Astrocyte of the cerebellum (primary cell): ENCODE measurements around the gene CELA3B.
A peak's percentile ranks its signal among the peaks of the same experiment; 100 is the strongest.
"Not testable (repeated sequence)": the region's sequence is repeated elsewhere in the genome, so short reads cannot be mapped to it uniquely, and the experiment has no call there.

Experiments
- DNase-seq: peaks from one replicate; pipeline ENCODE4 v3.0.0-alpha.2; 2011; ENCODE audit warnings: low read depth
- H3K4me3 ChIP-seq: 2 replicates; pipeline ENCODE4 v1.5.1; 2011; ENCODE audit warnings: mild to moderate bottlenecking, low read depth, low read length, moderate library complexity
- in situ Hi-C: cut with HindIII; loops from 2 replicates; pipeline ENCODE4 v1.10.0; 2017; ENCODE audit warnings: low sequenced_read_pairs
- TF ChIP-seq, protein P1 (sequence below): IDR thresholded peaks from 2 replicates; pipeline ENCODE4 v1.5.1; 2012; ENCODE audit warnings: low read length, low read depth, moderate library complexity, mild to moderate bottlenecking; ENCODE audit errors: missing control alignments

CELA3B gene, protein sequence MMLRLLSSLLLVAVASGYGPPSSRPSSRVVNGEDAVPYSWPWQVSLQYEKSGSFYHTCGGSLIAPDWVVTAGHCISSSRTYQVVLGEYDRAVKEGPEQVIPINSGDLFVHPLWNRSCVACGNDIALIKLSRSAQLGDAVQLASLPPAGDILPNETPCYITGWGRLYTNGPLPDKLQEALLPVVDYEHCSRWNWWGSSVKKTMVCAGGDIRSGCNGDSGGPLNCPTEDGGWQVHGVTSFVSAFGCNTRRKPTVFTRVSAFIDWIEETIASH

DNA sequence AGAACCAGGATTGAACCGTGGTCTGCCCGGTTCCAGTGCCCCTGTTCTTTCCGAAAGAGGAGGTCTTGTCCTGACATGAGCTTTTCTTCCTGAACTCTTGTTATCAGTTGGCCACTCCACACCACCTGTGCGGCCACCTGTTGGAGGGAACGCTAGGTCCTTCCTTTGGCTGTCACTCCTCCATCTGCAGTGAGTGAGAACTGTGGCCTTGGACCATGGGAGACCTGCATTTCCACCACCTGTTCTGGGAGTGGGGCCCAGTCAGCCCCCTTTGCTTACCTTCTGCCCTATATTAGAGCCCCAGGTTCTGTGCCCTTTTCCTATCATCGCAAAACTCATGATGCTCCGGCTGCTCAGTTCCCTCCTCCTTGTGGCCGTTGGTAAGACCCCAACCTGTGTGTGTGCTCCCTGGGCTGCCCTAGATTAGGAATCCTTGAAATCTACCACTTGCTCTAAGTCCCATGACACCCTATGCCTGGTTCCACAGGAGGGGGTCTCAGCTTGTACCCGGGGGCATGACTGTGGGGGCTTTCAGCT, at the start of gene CELA3B:
CELA3B (plus strand) TSS at position 320 of the 537 bp plus-strand sequence; CDS start at position 338, 18 bp downstream.
- in situ Hi-C loops: not testable (repeated sequence)

DNA sequence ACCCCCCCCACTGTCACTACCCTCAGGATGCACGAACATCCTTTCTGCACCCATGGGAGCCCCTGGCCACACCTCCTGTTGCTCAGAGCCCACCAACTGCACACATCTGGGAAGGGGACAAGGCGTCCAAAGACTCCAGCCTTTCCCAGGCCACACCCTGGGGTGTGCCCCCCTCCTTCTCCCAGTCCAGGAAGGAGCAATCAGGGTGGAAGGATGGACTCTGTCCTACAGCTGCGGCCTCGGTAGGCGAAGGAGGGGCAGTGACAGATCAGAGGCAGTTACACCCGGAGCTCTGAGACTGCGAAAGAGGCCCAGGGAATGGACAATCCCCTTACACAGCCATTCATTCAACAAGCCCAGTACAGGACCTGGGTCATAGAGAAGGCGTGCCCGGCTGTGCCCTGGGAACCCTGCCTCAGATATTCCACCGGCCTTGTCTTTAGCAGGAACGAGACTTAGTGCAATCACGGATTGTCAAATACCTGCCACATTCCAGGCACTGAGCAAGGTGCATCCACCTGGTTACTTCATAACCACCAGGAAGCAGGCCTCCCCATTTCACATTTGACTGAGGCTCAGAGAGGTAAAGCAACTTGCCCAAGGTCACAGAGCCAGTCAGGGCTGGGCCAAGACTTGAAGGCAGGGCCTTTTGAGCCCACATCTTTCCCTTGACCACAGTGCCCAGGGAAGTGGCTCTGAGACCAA, 49.1 kb upstream of the CELA3B start:
- DNase-seq: no peak
- in situ Hi-C loops: no loop called here
- no peak overlapping the region for H3K4me3 ChIP-seq
- TF ChIP-seq, protein P1, sequence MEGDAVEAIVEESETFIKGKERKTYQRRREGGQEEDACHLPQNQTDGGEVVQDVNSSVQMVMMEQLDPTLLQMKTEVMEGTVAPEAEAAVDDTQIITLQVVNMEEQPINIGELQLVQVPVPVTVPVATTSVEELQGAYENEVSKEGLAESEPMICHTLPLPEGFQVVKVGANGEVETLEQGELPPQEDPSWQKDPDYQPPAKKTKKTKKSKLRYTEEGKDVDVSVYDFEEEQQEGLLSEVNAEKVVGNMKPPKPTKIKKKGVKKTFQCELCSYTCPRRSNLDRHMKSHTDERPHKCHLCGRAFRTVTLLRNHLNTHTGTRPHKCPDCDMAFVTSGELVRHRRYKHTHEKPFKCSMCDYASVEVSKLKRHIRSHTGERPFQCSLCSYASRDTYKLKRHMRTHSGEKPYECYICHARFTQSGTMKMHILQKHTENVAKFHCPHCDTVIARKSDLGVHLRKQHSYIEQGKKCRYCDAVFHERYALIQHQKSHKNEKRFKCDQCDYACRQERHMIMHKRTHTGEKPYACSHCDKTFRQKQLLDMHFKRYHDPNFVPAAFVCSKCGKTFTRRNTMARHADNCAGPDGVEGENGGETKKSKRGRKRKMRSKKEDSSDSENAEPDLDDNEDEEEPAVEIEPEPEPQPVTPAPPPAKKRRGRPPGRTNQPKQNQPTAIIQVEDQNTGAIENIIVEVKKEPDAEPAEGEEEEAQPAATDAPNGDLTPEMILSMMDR: no peak

More for the DNA sequence above, at the start of gene CELA3B:
- not testable (repeated sequence) for DNase-seq, H3K4me3 ChIP-seq

DNA sequence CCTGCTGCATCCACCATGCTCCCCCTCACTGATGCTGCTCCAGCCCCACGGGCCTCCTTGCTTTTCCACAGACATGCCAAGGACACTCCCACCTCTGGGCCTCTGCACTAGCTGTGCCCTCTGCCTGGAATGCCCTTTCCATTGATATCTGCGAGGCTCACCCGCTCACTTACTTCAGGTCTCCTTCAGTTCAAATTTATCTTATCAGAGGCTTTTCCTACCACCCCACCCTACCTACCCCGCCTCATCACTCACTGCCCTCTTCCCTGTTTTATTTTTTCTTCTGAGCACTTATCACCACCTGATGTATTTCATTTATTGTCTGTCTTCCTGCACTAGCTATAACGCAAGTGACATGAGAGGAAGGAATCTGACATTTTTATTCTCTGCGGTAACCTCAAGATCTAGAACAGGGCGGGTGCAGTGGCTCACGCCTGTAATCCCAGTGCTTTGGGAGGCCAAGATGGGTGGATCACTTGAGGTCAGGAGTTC, 46.7 kb upstream of the CELA3B start:
- no peak overlapping the region for H3K4me3 ChIP-seq
- in situ Hi-C loops: no loop called here
- TF ChIP-seq, protein P1: no peak
- DNase-seq: no peak

DNA sequence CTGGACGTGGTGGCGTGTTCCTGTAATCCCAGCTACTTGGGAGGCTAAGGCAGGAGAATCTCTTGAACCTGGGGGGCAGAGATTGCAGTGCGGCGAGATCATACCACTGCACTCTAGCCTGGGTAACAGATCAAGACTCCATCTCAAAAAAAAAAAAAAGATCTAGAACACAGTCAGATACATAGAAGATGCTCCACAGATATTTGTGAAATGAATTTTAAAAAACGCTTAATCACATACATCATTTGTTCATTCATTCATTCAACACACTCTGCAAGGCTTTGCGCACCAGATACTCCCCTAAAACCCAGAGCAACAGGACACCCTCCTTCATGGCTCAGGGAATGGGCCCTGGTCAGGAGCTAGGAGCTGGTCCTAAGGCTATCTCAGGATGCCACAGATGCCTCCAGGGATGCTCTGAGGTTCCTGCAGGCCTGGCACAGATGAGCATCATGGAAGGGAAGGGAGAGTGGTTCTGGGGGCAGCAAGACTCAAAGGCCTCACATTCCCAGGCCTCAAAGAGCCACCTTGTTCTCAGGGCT, 46.1 kb upstream of the CELA3B start:
- DNase-seq: no peak
- TF ChIP-seq, protein P1: no peak
- H3K4me3 ChIP-seq: no peak overlapping the region
- in situ Hi-C loops: no loop called here

DNA sequence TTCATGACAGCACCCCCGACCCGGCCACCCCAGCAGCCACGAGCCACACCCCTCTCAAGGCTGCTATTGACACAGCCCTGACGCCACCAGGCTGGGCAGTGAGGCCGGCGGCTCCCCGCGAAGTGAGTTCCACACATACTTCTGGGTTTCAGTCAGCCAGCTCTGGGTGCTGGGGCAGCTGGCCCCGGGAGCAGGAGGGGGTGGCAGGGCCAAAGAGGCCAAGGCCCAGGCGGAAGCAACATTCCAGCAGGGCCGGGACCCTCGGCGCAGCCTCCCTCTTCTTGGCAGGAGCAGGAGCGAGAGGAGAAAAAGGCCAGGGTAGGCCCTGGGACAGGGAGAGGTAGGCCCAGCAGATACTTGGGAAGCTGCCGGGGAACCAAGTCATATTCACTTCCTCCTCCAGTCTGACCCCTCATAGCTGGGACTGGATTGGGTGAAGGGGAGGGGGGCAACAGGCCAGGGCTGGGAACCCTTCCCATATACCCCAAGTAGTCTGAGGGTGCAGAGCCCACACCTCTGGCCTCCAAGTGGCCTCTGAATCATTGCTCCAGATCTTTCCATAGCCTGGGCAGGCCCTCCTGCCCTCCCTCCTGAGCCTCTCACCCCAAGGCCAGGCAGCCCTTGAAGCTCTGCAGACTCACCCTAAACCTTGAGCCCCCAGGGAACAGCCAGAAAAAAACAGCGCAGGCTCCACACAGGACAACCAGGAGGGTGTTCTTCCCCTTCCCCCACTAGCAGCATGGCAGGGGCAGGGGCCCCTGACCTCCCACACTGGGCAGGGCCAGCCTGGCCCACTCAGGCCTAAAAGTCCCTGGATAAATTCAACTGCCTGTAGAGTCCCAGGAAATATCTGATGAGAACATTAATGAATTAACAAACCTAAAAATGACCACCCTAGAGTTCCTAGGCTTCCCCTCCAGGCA, 45.4 kb upstream of the CELA3B start:
- no peak overlapping the region for H3K4me3 ChIP-seq
- in situ Hi-C loops: no loop called here
- peak; percentile 43 for DNase-seq
- TF ChIP-seq, protein P1: no peak

DNA sequence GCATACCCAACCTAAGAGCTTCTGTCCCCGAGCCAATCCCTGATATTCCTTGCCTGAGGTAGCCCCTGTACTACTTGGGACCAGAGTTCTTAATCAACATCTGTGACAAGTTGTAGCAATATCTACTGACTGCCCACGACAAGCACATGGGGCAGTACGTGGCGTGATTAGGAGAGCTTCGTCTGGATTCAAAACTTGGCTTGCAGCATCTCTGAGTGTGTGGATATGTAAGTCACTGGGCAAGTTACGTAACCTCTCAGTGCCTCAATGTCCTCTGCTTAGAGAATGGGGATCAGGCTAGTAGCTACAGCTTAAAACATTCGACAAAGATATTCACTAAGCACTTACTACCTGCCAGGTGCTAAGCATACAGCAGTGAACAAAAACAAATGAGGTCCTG, 44.7 kb upstream of the CELA3B start:
- in situ Hi-C loops: no loop called here
- TF ChIP-seq, protein P1: no peak
- no peak for DNase-seq
- no peak overlapping the region for H3K4me3 ChIP-seq
